ENCODE measurements around the gene MSGN1.

Gene MSGN1

GRCh38 chr2:17816396-17817245, at the start of gene MSGN1:
Gene MSGN1, plus strand, starts transcription at chr2:17816460. Its CDS starts 59 bp downstream, at chr2:17816519.
- Histone ChIP-seq H3K27ac (no peak within 1 kb of the TSS), H3K9ac (ENCODE audit: insufficient read length) (no peak within 1 kb of the TSS), H3K9me3 (ENCODE audit: low read depth, low read length) (no peaks in the 10 kb centered on the region), H3K4me3 (no peak within 1 kb of the TSS), H3K36me3 (ENCODE audit: insufficient read depth, low read length) (no peaks in the 10 kb centered on the region)
- TF ChIP-seq POLR2AphosphoS5 (IDR thresholded peaks at IDR 0.05; ENCODE audit: borderline replicate concordance, low read depth, low read length), result no peak
- TF ChIP-seq FOXP2 (optimal IDR thresholded peaks at IDR 0.05; ENCODE audit: control extremely low read depth, extremely low read length, insufficient read depth), result no peak
- TF ChIP-seq EZH2 (IDR thresholded peaks at IDR 0.05), result no peak
- DNase-seq (ENCODE audit: low read depth, low spot score), result no peak

GRCh38 chr2:17768894-17769293, 47.4 kb upstream of the MSGN1 start:
- no peaks in the 10 kb centered on the region for H3K9me3 ChIP-seq (ENCODE audit: low read depth, low read length)
- no peak overlapping the region for H3K4me3 ChIP-seq
- peaks cover 55% of the 10 kb centered on the region for H3K36me3 ChIP-seq (ENCODE audit: insufficient read depth, low read length)
- TF ChIP-seq POLR2AphosphoS5 (IDR thresholded peaks at IDR 0.05; ENCODE audit: borderline replicate concordance, low read depth, low read length) (no peak), EZH2 (IDR thresholded peaks at IDR 0.05) (no peak), FOXP2 (optimal IDR thresholded peaks at IDR 0.05; ENCODE audit: control extremely low read depth, extremely low read length, insufficient read depth) (no peak)
- no peak overlapping the region for H3K9ac ChIP-seq (ENCODE audit: insufficient read length)
- H3K27ac ChIP-seq, result no peak overlapping the region
- DNase-seq (ENCODE audit: low read depth, low spot score), result no peak

- Histone ChIP-seq H3K27ac (no peak overlapping the region), H3K9me3 (ENCODE audit: low read depth, low read length) (no peaks in the 10 kb centered on the region), H3K9ac (ENCODE audit: insufficient read length) (no peak overlapping the region), H3K36me3 (ENCODE audit: insufficient read depth, low read length) (peaks cover 48% of the 10 kb centered on the region), H3K4me3 (no peak overlapping the region)
- no peak for DNase-seq (ENCODE audit: low read depth, low spot score)
- TF ChIP-seq POLR2AphosphoS5 (IDR thresholded peaks at IDR 0.05; ENCODE audit: borderline replicate concordance, low read depth, low read length) (no peak), EZH2 (IDR thresholded peaks at IDR 0.05) (no peak), FOXP2 (optimal IDR thresholded peaks at IDR 0.05; ENCODE audit: control extremely low read depth, extremely low read length, insufficient read depth) (no peak)
Measured at GRCh38 chr2:17771956-17772355, 44.3 kb upstream of the MSGN1 start.

GRCh38 chr2:17772532-17772931, 43.7 kb upstream of the MSGN1 start:
- Histone ChIP-seq H3K36me3 (ENCODE audit: insufficient read depth, low read length) (peaks cover 47% of the 10 kb centered on the region), H3K4me3 (no peak overlapping the region), H3K9ac (ENCODE audit: insufficient read length) (no peak overlapping the region), H3K27ac (no peak overlapping the region), H3K9me3 (ENCODE audit: low read depth, low read length) (no peaks in the 10 kb centered on the region)
- DNase-seq (ENCODE audit: low read depth, low spot score), result no peak
- TF ChIP-seq EZH2 (IDR thresholded peaks at IDR 0.05) (no peak), FOXP2 (optimal IDR thresholded peaks at IDR 0.05; ENCODE audit: control extremely low read depth, extremely low read length, insufficient read depth) (no peak), POLR2AphosphoS5 (IDR thresholded peaks at IDR 0.05; ENCODE audit: borderline replicate concordance, low read depth, low read length) (no peak)

GRCh38 chr2:17780546-17780945, 35.7 kb upstream of the MSGN1 start:
- no peak overlapping the region for H3K9ac ChIP-seq (ENCODE audit: insufficient read length)
- H3K36me3 ChIP-seq (ENCODE audit: insufficient read depth, low read length), result peaks cover 42% of the 10 kb centered on the region
- H3K27ac ChIP-seq, result no peak overlapping the region
- no peak for TF ChIP-seq EZH2 (IDR thresholded peaks at IDR 0.05)
- TF ChIP-seq POLR2AphosphoS5 (IDR thresholded peaks at IDR 0.05; ENCODE audit: borderline replicate concordance, low read depth, low read length), result no peak
- no peak for TF ChIP-seq FOXP2 (optimal IDR thresholded peaks at IDR 0.05; ENCODE audit: control extremely low read depth, extremely low read length, insufficient read depth)
- no peak overlapping the region for H3K4me3 ChIP-seq
- DNase-seq (ENCODE audit: low read depth, low spot score), result no peak
- H3K9me3 ChIP-seq (ENCODE audit: low read depth, low read length), result no peaks in the 10 kb centered on the region

- Histone ChIP-seq H3K9me3 (ENCODE audit: low read depth, low read length) (no peaks in the 10 kb centered on the region), H3K9ac (ENCODE audit: insufficient read length) (no peak overlapping the region), H3K36me3 (ENCODE audit: insufficient read depth, low read length) (peaks cover 35% of the 10 kb centered on the region), H3K4me3 (no peak overlapping the region), H3K27ac (no peak overlapping the region)
- TF ChIP-seq EZH2 (IDR thresholded peaks at IDR 0.05) (no peak), FOXP2 (optimal IDR thresholded peaks at IDR 0.05; ENCODE audit: control extremely low read depth, extremely low read length, insufficient read depth) (no peak), POLR2AphosphoS5 (IDR thresholded peaks at IDR 0.05; ENCODE audit: borderline replicate concordance, low read depth, low read length) (no peak)
- DNase-seq (ENCODE audit: low read depth, low spot score), result no peak
Measured at GRCh38 chr2:17781482-17781881, 34.8 kb upstream of the MSGN1 start.

GRCh38 chr2:17786727-17787126, 29.5 kb upstream of the MSGN1 start:
- Histone ChIP-seq H3K4me3 (no peak overlapping the region), H3K9ac (ENCODE audit: insufficient read length) (no peak overlapping the region), H3K9me3 (ENCODE audit: low read depth, low read length) (no peaks in the 10 kb centered on the region), H3K27ac (no peak overlapping the region), H3K36me3 (ENCODE audit: insufficient read depth, low read length) (peaks cover 3% of the 10 kb centered on the region)
- no peak for DNase-seq (ENCODE audit: low read depth, low spot score)
- no peak for TF ChIP-seq EZH2 (IDR thresholded peaks at IDR 0.05)
- no peak for TF ChIP-seq FOXP2 (optimal IDR thresholded peaks at IDR 0.05; ENCODE audit: control extremely low read depth, extremely low read length, insufficient read depth)
- no peak for TF ChIP-seq POLR2AphosphoS5 (IDR thresholded peaks at IDR 0.05; ENCODE audit: borderline replicate concordance, low read depth, low read length)

GRCh38 chr2:17788773-17789172, 27.5 kb upstream of the MSGN1 start:
- Histone ChIP-seq H3K36me3 (ENCODE audit: insufficient read depth, low read length) (no peaks in the 10 kb centered on the region), H3K9me3 (ENCODE audit: low read depth, low read length) (no peaks in the 10 kb centered on the region), H3K9ac (ENCODE audit: insufficient read length) (no peak overlapping the region), H3K4me3 (no peak overlapping the region), H3K27ac (no peak overlapping the region)
- no peak for DNase-seq (ENCODE audit: low read depth, low spot score)
- TF ChIP-seq FOXP2 (optimal IDR thresholded peaks at IDR 0.05; ENCODE audit: control extremely low read depth, extremely low read length, insufficient read depth) (no peak), EZH2 (IDR thresholded peaks at IDR 0.05) (no peak), POLR2AphosphoS5 (IDR thresholded peaks at IDR 0.05; ENCODE audit: borderline replicate concordance, low read depth, low read length) (no peak)

Measured in SK-N-MC (cell line).